HG02840 (cell line): ENCODE data around the gene SUMO1.

Source experiments
- ATAC-seq: cut with Tn5 transposase; IDR thresholded peaks from one replicate; pipeline ENCODE4 v1.9.1; 2021; ENCODE audit warnings: mild to moderate bottlenecking, moderate library complexity, moderate number of reproducible peaks; ENCODE audit not compliant: unreplicated experiment, low FRiP score

Gene SUMO1

DNA sequence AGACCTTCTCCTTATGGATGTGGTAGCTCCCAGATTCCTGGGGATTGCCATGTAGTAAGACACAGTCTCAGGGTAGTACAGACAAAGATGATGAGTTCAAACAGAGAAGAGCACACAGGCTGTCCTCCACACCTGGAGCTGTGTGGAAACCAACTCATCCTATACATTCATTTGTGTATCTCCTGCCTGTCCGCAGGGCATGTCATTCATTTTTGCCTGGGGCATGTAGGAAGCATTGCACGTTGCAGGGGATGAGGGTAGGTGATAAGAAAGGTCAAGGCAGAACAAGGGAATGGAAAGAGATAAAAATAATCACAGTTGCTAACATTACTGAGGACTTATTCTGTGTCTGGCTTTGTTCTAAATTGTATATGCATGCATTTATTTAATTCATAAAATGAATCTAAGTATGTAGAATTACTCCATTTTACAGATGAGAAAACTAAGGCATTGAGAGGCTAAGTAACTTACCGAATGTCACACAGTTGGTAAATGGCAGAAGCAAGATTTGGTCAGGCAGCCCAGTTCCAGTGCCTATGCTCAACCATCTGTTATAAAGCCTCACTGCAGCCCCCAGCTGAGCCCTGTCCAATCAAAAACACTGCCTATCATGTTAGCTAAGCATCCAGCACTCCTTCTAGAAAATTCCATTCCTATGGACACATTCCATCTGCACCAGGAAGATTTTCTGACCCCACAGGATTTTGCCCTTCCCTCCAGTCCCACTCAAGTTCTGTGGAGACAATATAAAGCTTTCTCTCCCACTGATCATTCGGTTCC lies 81.0 kb downstream of the SUMO1 start:
- ATAC-seq: no peak
